MG63 (cell line): ENCODE results near the gene CNNM1. TPM values are rescaled to one million over a fixed set of nuclear protein-coding genes. Genes with fewer than 3 reads are reported as not detected.

Experiments used
- DNase-seq: peaks from one replicate; pipeline ENCODE4 v3.0.0-alpha.2; 2020
- H3K27me3 ChIP-seq: fragments of 250-450 bp; sonication (Bioruptor Pico); 2 replicates; pipeline ENCODE4 v1.5.1; 2020; ENCODE audit warnings: mild to moderate bottlenecking, moderate library complexity
- H3K36me3 ChIP-seq: fragments of 250-450 bp; sonication (Bioruptor Pico); 2 replicates; pipeline ENCODE4 v1.5.1; 2020; ENCODE audit warnings: mild to moderate bottlenecking, moderate library complexity
- H3K4me3 ChIP-seq: fragments of 250-450 bp; sonication (Bioruptor Pico); 2 replicates; pipeline ENCODE4 v1.5.1; 2020; ENCODE audit warnings: mild to moderate bottlenecking, moderate library complexity
- H3K9me3 ChIP-seq: fragments of 250-450 bp; sonication (Bioruptor Pico); 2 replicates; pipeline ENCODE4 v1.5.1; 2020; ENCODE audit warnings: mild to moderate bottlenecking, moderate library complexity
- total RNA-seq: library from RNA; depleted of rRNA; stranded (reverse); fragments of >200 nt; shearing (Covaris generic); gene quantifications from 2 replicates; pipeline ENCODE4 v1.2.3, GENCODE V29; 2014; ENCODE audit warnings: low replicate concordance; rRNA removed

Gene CNNM1
- total RNA-seq: 0.13 TPM in 1 of 2 replicates, not detected in the other

GRCh38 chr10:99329304-99329553 lies at the start of gene CNNM1:
CNNM1 (plus strand) TSS chr10:99329356; CDS start chr10:99329388, 32 bp downstream.
- no peaks in the 10 kb centered on the region for H3K9me3 ChIP-seq
- peak within 1 kb of the TSS; percentile 33 for H3K4me3 ChIP-seq
- DNase-seq: peak; percentile 26
- peaks cover 7% of the 10 kb centered on the region for H3K27me3 ChIP-seq
- H3K36me3 ChIP-seq: no peaks in the 10 kb centered on the region

GRCh38 chr10:99279626-99280111 lies 49.5 kb upstream of the CNNM1 start:
- peak; percentile 25 for DNase-seq
- Histone ChIP-seq H3K9me3 (peaks cover 9% of the 10 kb centered on the region), H3K27me3 (no peaks in the 10 kb centered on the region), H3K4me3 (no peak overlapping the region), H3K36me3 (no peaks in the 10 kb centered on the region)

GRCh38 chr10:99280472-99280871 lies 48.7 kb upstream of the CNNM1 start:
- no peak overlapping the region for H3K4me3 ChIP-seq
- DNase-seq: no peak
- H3K36me3 ChIP-seq: no peaks in the 10 kb centered on the region
- H3K9me3 ChIP-seq: peaks cover 9% of the 10 kb centered on the region
- H3K27me3 ChIP-seq: no peaks in the 10 kb centered on the region

DNA sequence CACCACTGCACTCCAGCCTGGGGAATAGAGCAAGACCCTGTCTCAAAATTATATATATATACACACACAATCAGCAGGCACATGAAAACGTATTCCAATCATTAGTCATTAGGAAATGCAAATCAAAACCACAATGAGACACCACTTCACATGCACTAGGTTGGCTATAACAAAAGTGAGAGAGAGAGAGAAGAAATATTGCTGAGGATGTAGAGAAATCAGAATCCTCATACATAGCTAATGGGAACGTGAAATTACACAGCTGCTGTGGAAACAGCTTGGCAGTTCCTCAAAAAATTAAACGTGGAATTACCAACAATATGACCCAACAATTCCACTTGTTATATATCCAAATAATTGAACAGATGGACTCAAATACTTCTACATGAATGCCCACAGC lies 43.3 kb upstream of the CNNM1 start:
- no peak for DNase-seq
- H3K4me3 ChIP-seq: no peak overlapping the region
- no peaks in the 10 kb centered on the region; the same call in 1 of the 2 replicates for H3K27me3 ChIP-seq
- H3K36me3 ChIP-seq: no peaks in the 10 kb centered on the region
- H3K9me3 ChIP-seq: peaks cover 9% of the 10 kb centered on the region

DNA sequence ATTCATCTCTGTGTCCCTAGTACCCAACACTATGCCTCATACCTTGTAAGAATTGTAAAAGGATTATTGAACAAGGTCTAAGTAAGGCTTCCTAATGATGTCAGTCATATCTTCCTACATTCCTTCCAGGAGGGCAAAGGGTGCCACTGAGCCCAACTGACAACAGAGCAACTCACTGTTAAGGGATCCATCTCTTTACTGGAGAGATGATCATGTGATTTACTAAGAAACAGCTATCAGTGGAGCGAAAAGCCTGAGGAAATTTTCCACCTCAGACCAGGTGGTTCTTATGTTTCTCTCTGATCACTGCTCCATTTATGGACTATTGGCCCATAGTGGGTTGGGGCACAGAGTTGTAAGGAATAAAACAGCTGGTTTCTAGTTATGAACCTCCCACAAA lies 38.9 kb upstream of the CNNM1 start:
- Histone ChIP-seq H3K36me3 (no peaks in the 10 kb centered on the region), H3K4me3 (no peak overlapping the region), H3K27me3 (no peaks in the 10 kb centered on the region; the same call in 1 of the 2 replicates), H3K9me3 (no peaks in the 10 kb centered on the region)
- no peak for DNase-seq

DNA sequence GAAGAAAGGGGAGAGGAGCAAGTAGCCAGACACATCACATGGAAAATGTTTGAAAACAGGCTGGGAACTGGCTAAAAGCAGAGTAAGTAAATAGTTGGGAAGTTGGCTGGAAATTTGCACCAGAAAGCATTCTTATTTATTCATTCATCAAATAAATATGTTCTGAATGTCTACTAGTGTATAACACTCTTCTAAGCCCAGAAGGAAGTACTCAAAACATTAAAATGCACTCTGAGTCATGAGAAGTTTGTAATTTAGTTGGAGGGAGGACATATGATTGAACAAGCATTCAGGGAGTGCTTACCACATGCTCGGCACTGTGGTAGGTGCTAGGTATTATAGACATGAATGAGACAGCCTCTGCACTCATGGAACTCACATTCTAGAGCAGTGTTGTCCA lies 37.0 kb upstream of the CNNM1 start:
- Histone ChIP-seq H3K9me3 (no peaks in the 10 kb centered on the region), H3K27me3 (no peaks in the 10 kb centered on the region; the same call in 1 of the 2 replicates), H3K4me3 (no peak overlapping the region), H3K36me3 (no peaks in the 10 kb centered on the region)
- peak; percentile 48 for DNase-seq

- Histone ChIP-seq H3K4me3 (no peak overlapping the region), H3K36me3 (no peaks in the 10 kb centered on the region), H3K9me3 (no peaks in the 10 kb centered on the region), H3K27me3 (no peaks in the 10 kb centered on the region)
- DNase-seq: no peak
Measured at GRCh38 chr10:99296605-99297004, 32.6 kb upstream of the CNNM1 start.

- no peaks in the 10 kb centered on the region for H3K27me3 ChIP-seq
- DNase-seq: no peak
- H3K9me3 ChIP-seq: no peaks in the 10 kb centered on the region
- no peak overlapping the region for H3K4me3 ChIP-seq
- H3K36me3 ChIP-seq: no peaks in the 10 kb centered on the region
Measured at GRCh38 chr10:99297033-99297432, 32.1 kb upstream of the CNNM1 start.

- Histone ChIP-seq H3K27me3 (no peaks in the 10 kb centered on the region), H3K4me3 (no peak overlapping the region), H3K36me3 (no peaks in the 10 kb centered on the region), H3K9me3 (0 out of 2 replicates have a peak, but pooled peaks cover 1% of the 10 kb centered on the region)
- DNase-seq: no peak
Measured at GRCh38 chr10:99303899-99304861, 25.0 kb upstream of the CNNM1 start.

GRCh38 chr10:99304862-99305229 lies 24.3 kb upstream of the CNNM1 start:
- H3K27me3 ChIP-seq: no peaks in the 10 kb centered on the region
- DNase-seq: no peak
- 0 out of 2 replicates have a peak, but pooled peaks cover 5% of the 10 kb centered on the region for H3K9me3 ChIP-seq
- H3K4me3 ChIP-seq: no peak overlapping the region
- H3K36me3 ChIP-seq: no peaks in the 10 kb centered on the region

- no peak overlapping the region for H3K4me3 ChIP-seq
- peaks cover 5% of the 10 kb centered on the region; the same call in 1 of the 2 replicates for H3K9me3 ChIP-seq
- H3K36me3 ChIP-seq: no peaks in the 10 kb centered on the region
- no peak for DNase-seq
- H3K27me3 ChIP-seq: no peaks in the 10 kb centered on the region
Measured at GRCh38 chr10:99312501-99312900, 16.7 kb upstream of the CNNM1 start.

- Histone ChIP-seq H3K27me3 (no peaks in the 10 kb centered on the region), H3K4me3 (no peak overlapping the region), H3K9me3 (no peaks in the 10 kb centered on the region; the same call in 1 of the 2 replicates), H3K36me3 (no peaks in the 10 kb centered on the region)
- no peak for DNase-seq
Measured at GRCh38 chr10:99315853-99316252, 13.3 kb upstream of the CNNM1 start.

GRCh38 chr10:99316374-99316773 lies 12.8 kb upstream of the CNNM1 start:
- no peaks in the 10 kb centered on the region for H3K36me3 ChIP-seq
- no peak overlapping the region for H3K4me3 ChIP-seq
- DNase-seq: no peak
- H3K9me3 ChIP-seq: no peaks in the 10 kb centered on the region; the same call in 1 of the 2 replicates
- H3K27me3 ChIP-seq: no peaks in the 10 kb centered on the region

DNA sequence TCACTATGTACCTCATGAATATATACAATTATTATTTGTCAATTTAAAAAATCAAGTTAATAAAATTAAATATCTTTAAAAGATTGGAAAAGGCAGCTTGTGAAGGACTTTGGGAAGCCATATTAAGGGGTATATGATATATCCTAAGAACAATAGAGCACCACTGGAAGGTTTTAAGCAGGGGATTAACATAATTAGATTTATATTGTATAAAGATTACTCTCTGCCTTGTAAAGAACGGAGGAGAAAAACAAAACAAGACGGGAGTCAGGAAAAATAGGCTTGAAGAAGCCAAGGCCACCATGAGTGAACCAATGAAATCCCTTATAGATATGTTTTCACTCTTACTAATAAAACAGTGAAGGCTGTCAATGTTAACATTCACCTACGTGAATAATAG lies 11.1 kb upstream of the CNNM1 start:
- Histone ChIP-seq H3K27me3 (no peaks in the 10 kb centered on the region), H3K9me3 (no peaks in the 10 kb centered on the region), H3K4me3 (no peak overlapping the region), H3K36me3 (no peaks in the 10 kb centered on the region)
- no peak for DNase-seq

- no peaks in the 10 kb centered on the region for H3K27me3 ChIP-seq
- no peak for DNase-seq
- H3K36me3 ChIP-seq: no peaks in the 10 kb centered on the region
- H3K4me3 ChIP-seq: no peak overlapping the region
- H3K9me3 ChIP-seq: no peaks in the 10 kb centered on the region
Measured at GRCh38 chr10:99318475-99318874, 10.7 kb upstream of the CNNM1 start.

DNA sequence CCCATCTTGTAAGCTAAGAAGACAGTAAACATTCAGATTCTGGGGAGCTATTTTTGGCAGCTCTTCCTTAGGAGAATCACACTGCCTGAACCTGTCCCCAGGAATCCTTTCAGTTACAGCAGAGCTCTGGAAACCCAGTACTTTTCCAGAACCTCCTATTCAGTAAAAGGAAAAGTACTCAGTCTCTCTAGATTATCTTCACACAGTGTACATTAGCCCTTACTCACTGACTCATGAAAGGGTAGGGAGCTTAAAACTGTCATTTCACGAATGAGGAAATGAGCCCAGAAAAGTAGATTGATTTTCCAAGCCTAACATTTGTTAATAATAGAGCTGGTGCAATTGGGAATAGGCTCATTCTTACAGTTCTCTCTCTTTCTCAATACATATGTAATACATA lies 3.9 kb upstream of the CNNM1 start:
- H3K36me3 ChIP-seq: no peaks in the 10 kb centered on the region
- H3K4me3 ChIP-seq: no peak overlapping the region
- no peaks in the 10 kb centered on the region for H3K9me3 ChIP-seq
- H3K27me3 ChIP-seq: peaks cover 7% of the 10 kb centered on the region
- no peak for DNase-seq

GRCh38 chr10:99326871-99327270 lies 2.3 kb upstream of the CNNM1 start:
- DNase-seq: no peak
- Histone ChIP-seq H3K9me3 (no peaks in the 10 kb centered on the region), H3K27me3 (peaks cover 7% of the 10 kb centered on the region)

More at GRCh38 chr10:99326871-99327270, 2.3 kb upstream of the CNNM1 start:
- Histone ChIP-seq H3K36me3 (no peaks in the 10 kb centered on the region), H3K4me3 (no peak overlapping the region)
